HEK293 (cell line): ENCODE measurements around the gene RITA1.

Experiments
- MYNN ChIP-seq: fragments of 450-650 bp; formaldehyde crosslinking; IDR thresholded peaks from 2 replicates; pipeline ENCODE4 v1.5.1; 2016; ENCODE audit warnings: missing biosample characterization, missing genetic modification characterization, borderline replicate concordance
- OSR2 ChIP-seq: fragments of 450-650 bp; formaldehyde crosslinking; IDR thresholded peaks from 2 replicates; pipeline ENCODE4 v1.5.1; 2016; ENCODE audit warnings: missing biosample characterization, missing genetic modification characterization
- OVOL3 ChIP-seq: fragments of 450-650 bp; formaldehyde crosslinking; IDR thresholded peaks from 2 replicates; pipeline ENCODE4 v1.5.1; 2016; ENCODE audit warnings: missing biosample characterization, missing genetic modification characterization
- SETDB1 ChIP-seq: IDR thresholded peaks from one replicate; pipeline ENCODE4 v1.6.1; 2017; ENCODE audit warnings: mild to moderate bottlenecking, low read length, moderate library complexity, mixed read lengths; ENCODE audit not compliant: insufficient read length
- TRIM28 ChIP-seq: IDR thresholded peaks from 2 replicates; pipeline ENCODE4 v1.6.1; 2011; ENCODE audit warnings: low read length, control low read depth, borderline replicate concordance
- ZFHX2 ChIP-seq: fragments of 450-650 bp; formaldehyde crosslinking; conservative IDR thresholded peaks from 2 replicates; pipeline ENCODE4 v1.5.1; 2016; ENCODE audit warnings: missing biosample characterization, missing genetic modification characterization
- ZFP41 ChIP-seq: fragments of 450-650 bp; formaldehyde crosslinking; IDR thresholded peaks from 2 replicates; pipeline ENCODE4 v1.5.1; 2016; ENCODE audit warnings: missing biosample characterization, missing genetic modification characterization, borderline replicate concordance
- ZNF133 ChIP-seq: fragments of 450-650 bp; formaldehyde crosslinking; IDR thresholded peaks from 2 replicates; pipeline ENCODE4 v1.5.1; 2016; ENCODE audit warnings: missing biosample characterization, missing genetic modification characterization
- ZNF16 ChIP-seq: fragments of 450-650 bp; formaldehyde crosslinking; IDR thresholded peaks from 2 replicates; pipeline ENCODE4 v1.5.1; 2016; ENCODE audit warnings: low read depth, missing biosample characterization, missing genetic modification characterization
- ZNF174 ChIP-seq: fragments of 450-650 bp; formaldehyde crosslinking; IDR thresholded peaks from 2 replicates; pipeline ENCODE4 v1.5.0; 2017; ENCODE audit warnings: missing biosample characterization, mild to moderate bottlenecking, missing genetic modification characterization
- ZNF214 ChIP-seq: fragments of 450-650 bp; formaldehyde crosslinking; IDR thresholded peaks from 2 replicates; pipeline ENCODE4 v1.5.1; 2017; ENCODE audit warnings: missing biosample characterization, mild to moderate bottlenecking, missing genetic modification characterization, borderline replicate concordance
- ZNF23 ChIP-seq: fragments of 450-650 bp; formaldehyde crosslinking; IDR thresholded peaks from 2 replicates; pipeline ENCODE4 v1.5.1; 2016; ENCODE audit warnings: missing biosample characterization, missing genetic modification characterization, borderline replicate concordance
- ZNF24 ChIP-seq: fragments of 450-650 bp; formaldehyde crosslinking; IDR thresholded peaks from 2 replicates; pipeline ENCODE4 v1.5.1; 2016; ENCODE audit warnings: missing biosample characterization, missing genetic modification characterization
- ZNF266 ChIP-seq: fragments of 450-650 bp; formaldehyde crosslinking; IDR thresholded peaks from 2 replicates; pipeline ENCODE4 v1.5.1; 2016; ENCODE audit warnings: missing biosample characterization, missing genetic modification characterization, low read depth
- ZNF274 ChIP-seq, 2 experiments: fragments of 200-500 bp in 1 of 2; fragments of 450-650 bp in 1 of 2; sonication (Bioruptor generic) in 1 of 2; formaldehyde crosslinking in 1 of 2; IDR thresholded peaks; 2 replicates each; pipeline versions ENCODE4 v1.5.1 to v1.6.1; 2014 to 2016; ENCODE audit warnings: borderline replicate concordance in 1 of 2, inconsistent platforms in 1 of 2, low read length in 1 of 2, missing biosample characterization in 1 of 2, missing genetic modification characterization in 1 of 2
- ZNF335 ChIP-seq: fragments of 450-650 bp; formaldehyde crosslinking; conservative IDR thresholded peaks from 2 replicates; pipeline ENCODE4 v1.5.1; 2016; ENCODE audit warnings: missing biosample characterization, missing genetic modification characterization
- ZNF341 ChIP-seq: fragments of 450-650 bp; formaldehyde crosslinking; IDR thresholded peaks from 2 replicates; pipeline ENCODE4; 2016; ENCODE audit warnings: low read depth, missing biosample characterization, missing genetic modification characterization
- ZNF350 ChIP-seq: fragments of 450-650 bp; formaldehyde crosslinking; IDR thresholded peaks from 2 replicates; pipeline ENCODE4 v1.5.0; 2017; ENCODE audit warnings: missing biosample characterization, mild to moderate bottlenecking, missing genetic modification characterization
- ZNF366 ChIP-seq: fragments of 450-650 bp; formaldehyde crosslinking; conservative IDR thresholded peaks from 2 replicates; pipeline ENCODE4 v1.5.1; 2016; ENCODE audit warnings: missing biosample characterization, missing genetic modification characterization
- ZNF514 ChIP-seq: fragments of 450-650 bp; formaldehyde crosslinking; IDR thresholded peaks from 2 replicates; pipeline ENCODE4 v1.5.1; 2016; ENCODE audit warnings: missing biosample characterization, missing genetic modification characterization
- ZNF530 ChIP-seq: fragments of 450-650 bp; formaldehyde crosslinking; IDR thresholded peaks from 2 replicates; pipeline ENCODE4 v1.5.1; 2016; ENCODE audit warnings: low read depth, missing biosample characterization, missing genetic modification characterization
- ZNF555 ChIP-seq: fragments of 450-650 bp; formaldehyde crosslinking; conservative IDR thresholded peaks from 2 replicates; pipeline ENCODE4 v1.5.1; 2017; ENCODE audit warnings: missing biosample characterization, mild to moderate bottlenecking, missing genetic modification characterization, inconsistent platforms
- ZNF560 ChIP-seq: fragments of 450-650 bp; formaldehyde crosslinking; IDR thresholded peaks from 2 replicates; pipeline ENCODE4 v1.5.1; 2017; ENCODE audit warnings: missing biosample characterization, missing genetic modification characterization, borderline replicate concordance
- ZNF610 ChIP-seq: fragments of 450-650 bp; formaldehyde crosslinking; IDR thresholded peaks from 2 replicates; pipeline ENCODE4 v1.5.1; 2016; ENCODE audit warnings: missing biosample characterization, missing genetic modification characterization, borderline replicate concordance
- ZNF626 ChIP-seq: fragments of 450-650 bp; sonication (Bioruptor Pico); formaldehyde crosslinking; IDR thresholded peaks from 2 replicates; pipeline ENCODE4 v1.5.1; 2018; ENCODE audit warnings: missing biosample characterization, missing genetic modification characterization, inconsistent platforms
- ZNF658 ChIP-seq: fragments of 450-650 bp; formaldehyde crosslinking; IDR thresholded peaks from 2 replicates; pipeline ENCODE4; 2016; ENCODE audit warnings: missing biosample characterization, missing genetic modification characterization
- ZNF830 ChIP-seq: fragments of 450-650 bp; IDR thresholded peaks from 2 replicates; pipeline ENCODE4 v1.5.0; 2018; ENCODE audit warnings: missing biosample characterization, missing genetic modification characterization, low read depth, mild to moderate bottlenecking, moderate library complexity
- TF ChIP-seq, protein P1 (sequence below): fragments of 450-650 bp; formaldehyde crosslinking; IDR thresholded peaks from 2 replicates; pipeline ENCODE4 v1.5.1; 2016; ENCODE audit warnings: missing biosample characterization, missing genetic modification characterization
- TF ChIP-seq, protein P2 (sequence below): fragments of 450-650 bp; formaldehyde crosslinking; IDR thresholded peaks from 2 replicates; pipeline ENCODE4 v1.5.1; 2016; ENCODE audit warnings: missing biosample characterization, missing genetic modification characterization
- TF ChIP-seq, protein P3 (sequence below): fragments of 450-650 bp; formaldehyde crosslinking; IDR thresholded peaks from 2 replicates; pipeline ENCODE4 v1.5.1; 2017; ENCODE audit warnings: missing biosample characterization, missing genetic modification characterization
- TF ChIP-seq, protein P4 (sequence below): fragments of 450-650 bp; formaldehyde crosslinking; IDR thresholded peaks from 2 replicates; pipeline ENCODE4 v1.5.1; 2016; ENCODE audit warnings: missing biosample characterization, missing genetic modification characterization, borderline replicate concordance

RITA1 gene

DNA sequence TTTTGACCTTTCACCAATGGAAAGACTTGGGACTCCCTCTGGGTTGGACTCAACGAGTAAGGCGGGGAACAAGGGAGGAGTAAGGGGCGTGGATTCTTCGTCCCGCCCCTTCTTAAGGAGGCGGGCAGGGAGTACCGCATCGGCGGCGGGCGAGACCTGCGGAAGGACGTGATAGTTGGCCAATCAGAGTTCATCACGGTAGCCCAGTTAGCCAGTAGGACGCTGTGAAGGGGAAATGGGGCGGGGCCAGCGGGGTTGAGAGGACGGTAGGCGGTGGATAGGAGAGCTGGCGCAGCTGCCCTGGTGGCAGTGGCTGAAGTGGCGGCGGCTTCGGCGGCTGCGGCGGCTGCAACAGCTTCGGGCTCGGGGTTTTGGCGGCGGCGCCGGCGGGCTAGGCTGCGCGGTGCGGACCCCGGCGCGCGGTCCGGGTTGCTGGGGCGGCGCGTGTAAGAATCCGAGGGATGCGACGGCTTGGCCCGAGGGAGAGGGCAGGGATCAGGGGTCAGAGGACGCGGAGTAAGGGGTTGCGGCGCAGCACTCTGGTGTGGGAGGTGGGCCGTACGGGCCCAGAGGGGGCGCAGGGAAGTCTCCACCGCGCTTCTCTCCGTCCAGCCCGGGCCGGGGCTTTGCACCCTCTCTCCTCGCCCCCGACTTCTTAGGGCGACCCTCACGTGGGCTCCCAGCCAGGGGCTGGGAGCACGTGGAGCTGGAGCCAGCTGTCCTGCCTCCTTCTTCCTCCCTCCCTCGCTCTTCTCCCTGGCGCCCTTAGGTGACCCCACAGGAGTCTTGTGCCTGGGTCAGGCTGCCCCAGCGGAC, 35.9 kb downstream of the RITA1 start, which contains the start of gene TPCN1 (continued):
- TF ChIP-seq TRIM28 = no peak
- TF ChIP-seq, protein P1, sequence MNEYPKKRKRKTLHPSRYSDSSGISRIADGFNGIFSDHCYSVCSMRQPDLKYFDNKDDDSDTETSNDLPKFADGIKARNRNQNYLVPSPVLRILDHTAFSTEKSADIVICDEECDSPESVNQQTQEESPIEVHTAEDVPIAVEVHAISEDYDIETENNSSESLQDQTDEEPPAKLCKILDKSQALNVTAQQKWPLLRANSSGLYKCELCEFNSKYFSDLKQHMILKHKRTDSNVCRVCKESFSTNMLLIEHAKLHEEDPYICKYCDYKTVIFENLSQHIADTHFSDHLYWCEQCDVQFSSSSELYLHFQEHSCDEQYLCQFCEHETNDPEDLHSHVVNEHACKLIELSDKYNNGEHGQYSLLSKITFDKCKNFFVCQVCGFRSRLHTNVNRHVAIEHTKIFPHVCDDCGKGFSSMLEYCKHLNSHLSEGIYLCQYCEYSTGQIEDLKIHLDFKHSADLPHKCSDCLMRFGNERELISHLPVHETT (tag by site-specific recombination) = no peak
- TF ChIP-seq ZNF23 = no peak
- TF ChIP-seq ZNF335 (tag by site-specific recombination) = peak; percentile 41
- TF ChIP-seq, protein P2, sequence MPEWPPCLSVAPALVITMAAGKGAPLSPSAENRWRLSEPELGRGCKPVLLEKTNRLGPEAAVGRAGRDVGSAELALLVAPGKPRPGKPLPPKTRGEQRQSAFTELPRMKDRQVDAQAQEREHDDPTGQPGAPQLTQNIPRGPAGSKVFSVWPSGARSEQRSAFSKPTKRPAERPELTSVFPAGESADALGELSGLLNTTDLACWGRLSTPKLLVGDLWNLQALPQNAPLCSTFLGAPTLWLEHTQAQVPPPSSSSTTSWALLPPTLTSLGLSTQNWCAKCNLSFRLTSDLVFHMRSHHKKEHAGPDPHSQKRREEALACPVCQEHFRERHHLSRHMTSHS (tag by site-specific recombination) = no peak
- no peak for TF ChIP-seq ZNF830 (tag by site-specific recombination)
- no peak for TF ChIP-seq ZNF16
- TF ChIP-seq ZNF626 (tag by site-specific recombination) = no peak
- TF ChIP-seq ZNF274 (IDR thresholded peaks at IDR 0.05; ENCODE audit: low read length) = no peak
- no peak for TF ChIP-seq ZNF274 (tag by site-specific recombination; IDR thresholded peaks at IDR 0.05; ENCODE audit: borderline replicate concordance)
- TF ChIP-seq ZNF555 (tag by site-specific recombination) = no peak
- no peak for TF ChIP-seq ZNF530 (tag by site-specific recombination)
- no peak for TF ChIP-seq ZNF560 (tag by site-specific recombination)
- TF ChIP-seq ZNF514 (tag by site-specific recombination) = no peak
- no peak for TF ChIP-seq OVOL3 (tag by site-specific recombination)
- TF ChIP-seq ZNF658 = no peak
- TF ChIP-seq ZNF133 (tag by site-specific recombination) = no peak
- TF ChIP-seq ZFHX2 (tag by site-specific recombination) = peak; percentile 44; the same call in 1 of the 2 replicates
- TF ChIP-seq MYNN (tag by site-specific recombination) = 0 out of 2 replicates have a peak, but pooled peaks have one; percentile 10
- TF ChIP-seq, protein P3, sequence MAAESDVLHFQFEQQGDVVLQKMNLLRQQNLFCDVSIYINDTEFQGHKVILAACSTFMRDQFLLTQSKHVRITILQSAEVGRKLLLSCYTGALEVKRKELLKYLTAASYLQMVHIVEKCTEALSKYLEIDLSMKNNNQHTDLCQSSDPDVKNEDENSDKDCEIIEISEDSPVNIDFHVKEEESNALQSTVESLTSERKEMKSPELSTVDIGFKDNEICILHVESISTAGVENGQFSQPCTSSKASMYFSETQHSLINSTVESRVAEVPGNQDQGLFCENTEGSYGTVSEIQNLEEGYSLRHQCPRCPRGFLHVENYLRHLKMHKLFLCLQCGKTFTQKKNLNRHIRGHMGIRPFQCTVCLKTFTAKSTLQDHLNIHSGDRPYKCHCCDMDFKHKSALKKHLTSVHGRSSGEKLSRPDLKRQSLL (tag by site-specific recombination) = no peak
- TF ChIP-seq ZNF610 (tag by site-specific recombination) = no peak
- no peak for TF ChIP-seq SETDB1
- TF ChIP-seq ZNF350 (tag by site-specific recombination) = no peak
- no peak for TF ChIP-seq ZNF214 (tag by site-specific recombination)
- TF ChIP-seq ZNF174 (tag by site-specific recombination) = no peak
- no peak for TF ChIP-seq ZNF266 (tag by site-specific recombination)
- TF ChIP-seq ZNF366 = peak; percentile 41; the same call in 1 of the 2 replicates
- no peak for TF ChIP-seq ZNF24
- no peak for TF ChIP-seq ZFP41 (tag by site-specific recombination)
- peak; percentile 66; the same call in 1 of the 2 replicates for TF ChIP-seq OSR2 (tag by site-specific recombination)
- peak; percentile 72 for TF ChIP-seq ZNF341
- TF ChIP-seq, protein P4, sequence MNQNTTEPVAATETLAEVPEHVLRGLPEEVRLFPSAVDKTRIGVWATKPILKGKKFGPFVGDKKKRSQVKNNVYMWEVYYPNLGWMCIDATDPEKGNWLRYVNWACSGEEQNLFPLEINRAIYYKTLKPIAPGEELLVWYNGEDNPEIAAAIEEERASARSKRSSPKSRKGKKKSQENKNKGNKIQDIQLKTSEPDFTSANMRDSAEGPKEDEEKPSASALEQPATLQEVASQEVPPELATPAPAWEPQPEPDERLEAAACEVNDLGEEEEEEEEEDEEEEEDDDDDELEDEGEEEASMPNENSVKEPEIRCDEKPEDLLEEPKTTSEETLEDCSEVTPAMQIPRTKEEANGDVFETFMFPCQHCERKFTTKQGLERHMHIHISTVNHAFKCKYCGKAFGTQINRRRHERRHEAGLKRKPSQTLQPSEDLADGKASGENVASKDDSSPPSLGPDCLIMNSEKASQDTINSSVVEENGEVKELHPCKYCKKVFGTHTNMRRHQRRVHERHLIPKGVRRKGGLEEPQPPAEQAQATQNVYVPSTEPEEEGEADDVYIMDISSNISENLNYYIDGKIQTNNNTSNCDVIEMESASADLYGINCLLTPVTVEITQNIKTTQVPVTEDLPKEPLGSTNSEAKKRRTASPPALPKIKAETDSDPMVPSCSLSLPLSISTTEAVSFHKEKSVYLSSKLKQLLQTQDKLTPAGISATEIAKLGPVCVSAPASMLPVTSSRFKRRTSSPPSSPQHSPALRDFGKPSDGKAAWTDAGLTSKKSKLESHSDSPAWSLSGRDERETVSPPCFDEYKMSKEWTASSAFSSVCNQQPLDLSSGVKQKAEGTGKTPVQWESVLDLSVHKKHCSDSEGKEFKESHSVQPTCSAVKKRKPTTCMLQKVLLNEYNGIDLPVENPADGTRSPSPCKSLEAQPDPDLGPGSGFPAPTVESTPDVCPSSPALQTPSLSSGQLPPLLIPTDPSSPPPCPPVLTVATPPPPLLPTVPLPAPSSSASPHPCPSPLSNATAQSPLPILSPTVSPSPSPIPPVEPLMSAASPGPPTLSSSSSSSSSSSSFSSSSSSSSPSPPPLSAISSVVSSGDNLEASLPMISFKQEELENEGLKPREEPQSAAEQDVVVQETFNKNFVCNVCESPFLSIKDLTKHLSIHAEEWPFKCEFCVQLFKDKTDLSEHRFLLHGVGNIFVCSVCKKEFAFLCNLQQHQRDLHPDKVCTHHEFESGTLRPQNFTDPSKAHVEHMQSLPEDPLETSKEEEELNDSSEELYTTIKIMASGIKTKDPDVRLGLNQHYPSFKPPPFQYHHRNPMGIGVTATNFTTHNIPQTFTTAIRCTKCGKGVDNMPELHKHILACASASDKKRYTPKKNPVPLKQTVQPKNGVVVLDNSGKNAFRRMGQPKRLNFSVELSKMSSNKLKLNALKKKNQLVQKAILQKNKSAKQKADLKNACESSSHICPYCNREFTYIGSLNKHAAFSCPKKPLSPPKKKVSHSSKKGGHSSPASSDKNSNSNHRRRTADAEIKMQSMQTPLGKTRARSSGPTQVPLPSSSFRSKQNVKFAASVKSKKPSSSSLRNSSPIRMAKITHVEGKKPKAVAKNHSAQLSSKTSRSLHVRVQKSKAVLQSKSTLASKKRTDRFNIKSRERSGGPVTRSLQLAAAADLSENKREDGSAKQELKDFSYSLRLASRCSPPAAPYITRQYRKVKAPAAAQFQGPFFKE (tag by site-specific recombination) = no peak
